Trophoblast cell (in vitro differentiated cells and primary cell): ENCODE data around the gene TMEM184C.

Source experiments
- DNase-seq, 2 donors: peaks; one replicate each; pipeline ENCODE4 v3.0.0-alpha.2; 2016
- H2AFZ ChIP-seq: 2 replicates; pipeline ENCODE4 v1.6.1; 2013; ENCODE audit warnings: low read length, moderate library complexity, mild to moderate bottlenecking; ENCODE audit not compliant: insufficient read depth, poor library complexity
- H2AK5ac ChIP-seq: 2 replicates; pipeline ENCODE4 v1.6.1; 2013; ENCODE audit warnings: mild to moderate bottlenecking, low read length
- H2BK120ac ChIP-seq: 2 replicates; pipeline ENCODE4 v1.6.1; 2013; ENCODE audit warnings: low read length, mild to moderate bottlenecking, moderate library complexity; ENCODE audit not compliant: insufficient read depth, poor library complexity
- H2BK12ac ChIP-seq: 2 replicates; pipeline ENCODE4 v1.6.1; 2013; ENCODE audit warnings: mild to moderate bottlenecking, low read length, moderate library complexity
- H2BK5ac ChIP-seq: 2 replicates; pipeline ENCODE4 v1.6.1; 2013; ENCODE audit warnings: low read length, low read depth, moderate library complexity, mild to moderate bottlenecking; ENCODE audit not compliant: poor library complexity
- H3K14ac ChIP-seq: 2 replicates; pipeline ENCODE4 v1.6.1; 2013; ENCODE audit warnings: mild to moderate bottlenecking, low read length
- H3K18ac ChIP-seq: 2 replicates; pipeline ENCODE4 v1.6.1; 2013; ENCODE audit warnings: mild to moderate bottlenecking, low read length
- H3K23ac ChIP-seq: 2 replicates; pipeline ENCODE4 v1.6.1; 2013; ENCODE audit warnings: low read length
- H3K27ac ChIP-seq: 2 replicates; pipeline ENCODE4 v1.5.1; 2013; ENCODE audit warnings: low read depth, mild to moderate bottlenecking, inconsistent platforms, low read length, moderate library complexity
- H3K27me3 ChIP-seq: 2 replicates; pipeline ENCODE4 v1.6.1; 2013; ENCODE audit warnings: inconsistent platforms, mild to moderate bottlenecking, low read length, moderate library complexity; ENCODE audit not compliant: insufficient read depth
- H3K36me3 ChIP-seq, 2 experiments: 1 replicate in 1 of 2; 2 replicates in 1 of 2; pipeline ENCODE4 v1.6.1; 2013; ENCODE audit warnings: low read length in 2 of 2, mild to moderate bottlenecking in 2 of 2, moderate library complexity in 1 of 2; ENCODE audit not compliant: insufficient read depth in 2 of 2, control insufficient read depth in 1 of 2
- H3K4ac ChIP-seq: 2 replicates; pipeline ENCODE4 v1.6.1; 2013; ENCODE audit warnings: low read depth, mild to moderate bottlenecking, low read length, moderate library complexity
- H3K4me1 ChIP-seq, 2 experiments: 1 replicate in 1 of 2; 2 replicates in 1 of 2; pipeline ENCODE4 v1.6.1; 2013; ENCODE audit warnings: low read length in 2 of 2, mild to moderate bottlenecking in 2 of 2, moderate library complexity in 1 of 2; ENCODE audit not compliant: insufficient read depth in 2 of 2, control insufficient read depth in 1 of 2
- H3K4me2 ChIP-seq: 2 replicates; pipeline ENCODE4 v1.6.1; 2013; ENCODE audit warnings: inconsistent platforms, mild to moderate bottlenecking, low read length, moderate library complexity
- H3K4me3 ChIP-seq: 2 replicates; pipeline ENCODE4 v1.5.1; 2013; ENCODE audit warnings: mild to moderate bottlenecking, low read depth, low read length, inconsistent platforms
- H3K79me1 ChIP-seq: one replicate; pipeline ENCODE4 v1.6.1; 2013; ENCODE audit warnings: low read length
- H3K79me2 ChIP-seq: 2 replicates; pipeline ENCODE4 v1.6.1; 2013; ENCODE audit warnings: low read length, mild to moderate bottlenecking; ENCODE audit not compliant: control insufficient read depth, insufficient read depth, poor library complexity
- H3K9ac ChIP-seq: 2 replicates; pipeline ENCODE4 v1.6.1; 2013; ENCODE audit warnings: mild to moderate bottlenecking, low read length
- H3K9me3 ChIP-seq: 2 replicates; pipeline ENCODE4 v1.6.1; 2013; ENCODE audit warnings: low read depth, mild to moderate bottlenecking, control low read depth, inconsistent platforms, low read length; ENCODE audit not compliant: insufficient read depth
- H4K12ac ChIP-seq: 2 replicates; pipeline ENCODE4 v1.6.1; 2013; ENCODE audit warnings: low read depth, mild to moderate bottlenecking, low read length, moderate library complexity
- H4K8ac ChIP-seq: 2 replicates; pipeline ENCODE4 v1.6.1; 2013; ENCODE audit warnings: low read depth, mild to moderate bottlenecking, low read length, moderate library complexity
- H4K91ac ChIP-seq: one replicate; pipeline ENCODE4 v1.6.1; 2013; ENCODE audit warnings: low read depth, mild to moderate bottlenecking, low read length, moderate library complexity
- WGBS: extraction: QIAGEN DNeasy Blood & Tissue Kit; methylation state at CpG from one replicate; pipeline ENCODE4 v1.1.7; 2013; ENCODE audit warnings: missing lambda C conversion rate; ENCODE audit not compliant: insufficient read length, insufficient coverage; ENCODE audit errors: extremely low coverage; 5-methylcytosine and 5-hydroxymethylcytosine counted together

Gene TMEM184C

GRCh38 chr4:147620315-147620714 is 3.1 kb downstream of the TMEM184C start:
- no peaks in the 10 kb centered on the region for H3K27me3 ChIP-seq
- H3K4me2 ChIP-seq, result no peak overlapping the region
- no peak overlapping the region for H2BK120ac ChIP-seq
- no peak overlapping the region for H3K4me3 ChIP-seq
- H3K4me1 ChIP-seq, result peaks cover 0 to 3% of the 10 kb centered on the region in 2 experiments
- no peak overlapping the region for H3K27ac ChIP-seq
- peaks cover 4% of the 10 kb centered on the region for H3K79me2 ChIP-seq
- no peak for DNase-seq
- H3K79me1 ChIP-seq, result peaks cover 6% of the 10 kb centered on the region
- H2BK12ac ChIP-seq, result no peak overlapping the region
- no peak overlapping the region for H3K9ac ChIP-seq
- no peak overlapping the region for H3K18ac ChIP-seq
- H3K14ac ChIP-seq, result no peak overlapping the region
- H2BK5ac ChIP-seq, result no peak overlapping the region
- H4K8ac ChIP-seq, result no peak overlapping the region
- H3K36me3 ChIP-seq, result peaks cover 3 to 4% of the 10 kb centered on the region in 2 experiments
- no peak overlapping the region for H2AK5ac ChIP-seq
- no peak overlapping the region for H4K12ac ChIP-seq
- no CpG with 5 or more reads among the region's 2 CpGs for WGBS
- no peaks in the 10 kb centered on the region for H3K9me3 ChIP-seq
- H4K91ac ChIP-seq, result no peak overlapping the region
- no peak overlapping the region for H3K23ac ChIP-seq
- no peak overlapping the region for H2AFZ ChIP-seq
- H3K4ac ChIP-seq, result no peak overlapping the region

GRCh38 chr4:147625733-147626132 is 8.5 kb downstream of the TMEM184C start:
- H3K9me3 ChIP-seq, result no peaks in the 10 kb centered on the region
- WGBS, result no CpG with 5 or more reads among the region's 6 CpGs
- H3K4me3 ChIP-seq, result no peak overlapping the region
- no peak overlapping the region for H3K4ac ChIP-seq
- no peaks in the 10 kb centered on the region for H3K79me1 ChIP-seq
- no peak overlapping the region for H3K27ac ChIP-seq
- no peak overlapping the region for H3K23ac ChIP-seq
- no peak overlapping the region for H4K12ac ChIP-seq
- H3K79me2 ChIP-seq, result no peaks in the 10 kb centered on the region
- H3K36me3 ChIP-seq, result peaks cover 8 to 14% of the 10 kb centered on the region in 2 experiments
- H3K14ac ChIP-seq, result no peak overlapping the region
- no peak overlapping the region for H2BK12ac ChIP-seq
- H2AK5ac ChIP-seq, result no peak overlapping the region
- no peak overlapping the region for H3K18ac ChIP-seq
- no peak overlapping the region for H2BK120ac ChIP-seq
- no peak overlapping the region for H3K9ac ChIP-seq
- DNase-seq, result no peak
- no peak overlapping the region for H2BK5ac ChIP-seq
- H4K8ac ChIP-seq, result no peak overlapping the region
- no peaks in the 10 kb centered on the region for H3K27me3 ChIP-seq
- H3K4me2 ChIP-seq, result no peak overlapping the region
- no peak overlapping the region for H2AFZ ChIP-seq
- no peaks in the 10 kb centered on the region for H3K4me1 ChIP-seq
- no peak overlapping the region for H4K91ac ChIP-seq

- Histone ChIP-seq H3K4me1 (no peaks in the 10 kb centered on the region), H3K9me3 (no peaks in the 10 kb centered on the region), H2BK120ac (no peak overlapping the region), H2BK12ac (no peak overlapping the region), H4K12ac (no peak overlapping the region), H3K14ac (no peak overlapping the region), H3K9ac (no peak overlapping the region), H3K79me2 (no peaks in the 10 kb centered on the region), H3K36me3 (peaks cover 9 to 15% of the 10 kb centered on the region in 2 experiments), H3K27ac (no peak overlapping the region), H3K4me3 (no peak overlapping the region), H3K18ac (no peak overlapping the region), H3K4me2 (no peak overlapping the region), H3K27me3 (no peaks in the 10 kb centered on the region), H3K4ac (no peak overlapping the region), H2AFZ (no peak overlapping the region), H4K8ac (no peak overlapping the region), H2BK5ac (no peak overlapping the region), H3K23ac (no peak overlapping the region), H3K79me1 (no peaks in the 10 kb centered on the region), H4K91ac (no peak overlapping the region), H2AK5ac (no peak overlapping the region)
- WGBS, result no CpG with 5 or more reads among the region's 4 CpGs
- DNase-seq, result no peak
Measured at GRCh38 chr4:147626903-147627302, 9.7 kb downstream of the TMEM184C start.

GRCh38 chr4:147628415-147628814 is 11.2 kb downstream of the TMEM184C start:
- Histone ChIP-seq H3K4ac (no peak overlapping the region), H3K79me1 (no peaks in the 10 kb centered on the region), H3K23ac (no peak overlapping the region), H3K27ac (no peak overlapping the region), H3K9ac (no peak overlapping the region), H3K9me3 (no peaks in the 10 kb centered on the region), H2BK12ac (no peak overlapping the region), H2BK5ac (no peak overlapping the region), H4K8ac (no peak overlapping the region), H3K4me2 (no peak overlapping the region), H2AK5ac (no peak overlapping the region), H3K27me3 (no peaks in the 10 kb centered on the region), H3K4me3 (no peak overlapping the region), H3K79me2 (no peaks in the 10 kb centered on the region), H2AFZ (no peak overlapping the region), H4K91ac (no peak overlapping the region), H4K12ac (no peak overlapping the region), H3K36me3 (peaks cover 10 to 18% of the 10 kb centered on the region in 2 experiments), H3K4me1 (no peaks in the 10 kb centered on the region), H2BK120ac (no peak overlapping the region), H3K14ac (no peak overlapping the region), H3K18ac (no peak overlapping the region)
- no CpG with 5 or more reads among the region's 3 CpGs for WGBS
- no peak for DNase-seq
